Measurements from ENCODE around the gene TDO2.
"Not testable (repeated sequence)": the region's sequence is repeated elsewhere in the genome, so short reads cannot be mapped to it uniquely, and the experiment has no call there.

The TDO2 gene

GRCh38 chr4:155903453-155903852 lies at the start of gene TDO2:
Gene TDO2, plus strand, starts transcription at chr4:155903696. Its CDS starts 63 bp downstream, at chr4:155903759.
- no peak for DNase-seq (ENCODE audit: low spot score)

GRCh38 chr4:155854582-155855226 lies 48.8 kb upstream of the TDO2 start:
- DNase-seq (ENCODE audit: low spot score) = no peak

- DNase-seq (ENCODE audit: low spot score) = no peak
These were observed 47.6 kb upstream of the TDO2 start for GRCh38 chr4:155855897-155856296.

GRCh38 chr4:155866177-155866576 lies 37.3 kb upstream of the TDO2 start, which contains the start of gene ASIC5:
Gene ASIC5, minus strand, starts transcription at chr4:155866277. Its CDS starts 51 bp downstream, at chr4:155866226.
- no peak for DNase-seq (ENCODE audit: low spot score)

GRCh38 chr4:155875878-155876277 lies 27.6 kb upstream of the TDO2 start:
- no peak for DNase-seq (ENCODE audit: low spot score)

- no peak for DNase-seq (ENCODE audit: low spot score)
These were observed 25.5 kb upstream of the TDO2 start for GRCh38 chr4:155877971-155878370.

GRCh38 chr4:155878611-155879010 lies 24.9 kb upstream of the TDO2 start:
- no peak for DNase-seq (ENCODE audit: low spot score)

GRCh38 chr4:155879767-155880166 lies 23.7 kb upstream of the TDO2 start:
- DNase-seq (ENCODE audit: low spot score) = no peak

- DNase-seq (ENCODE audit: low spot score) = no peak
These were observed 21.9 kb upstream of the TDO2 start for GRCh38 chr4:155881555-155881954.

GRCh38 chr4:155883895-155884294 lies 19.6 kb upstream of the TDO2 start:
- DNase-seq (ENCODE audit: low spot score) = no peak

- no peak for DNase-seq (ENCODE audit: low spot score)
These were observed 17.8 kb upstream of the TDO2 start for GRCh38 chr4:155885666-155886065.

GRCh38 chr4:155887045-155887444 lies 16.5 kb upstream of the TDO2 start:
- no peak for DNase-seq (ENCODE audit: low spot score)

GRCh38 chr4:155887847-155888570 lies 15.5 kb upstream of the TDO2 start:
- no peak for DNase-seq (ENCODE audit: low spot score)

GRCh38 chr4:155889031-155889793 lies 14.3 kb upstream of the TDO2 start:
- no peak for DNase-seq (ENCODE audit: low spot score)

GRCh38 chr4:155889946-155890345 lies 13.6 kb upstream of the TDO2 start:
- DNase-seq (ENCODE audit: low spot score) = no peak

GRCh38 chr4:155891058-155891457 lies 12.4 kb upstream of the TDO2 start:
- no peak for DNase-seq (ENCODE audit: low spot score)

GRCh38 chr4:155898371-155898770 lies 5.1 kb upstream of the TDO2 start:
- not testable (repeated sequence) for DNase-seq (ENCODE audit: low spot score)

GRCh38 chr4:155899891-155900290 lies 3.6 kb upstream of the TDO2 start:
- DNase-seq (ENCODE audit: low spot score) = no peak

- no peak for DNase-seq (ENCODE audit: low spot score)
These were observed 3.1 kb upstream of the TDO2 start for GRCh38 chr4:155900381-155900780.

GRCh38 chr4:155901013-155901412 lies 2.5 kb upstream of the TDO2 start:
- no peak for DNase-seq (ENCODE audit: low spot score)

- no peak for DNase-seq (ENCODE audit: low spot score)
These were observed 835 bp downstream of the TDO2 start for GRCh38 chr4:155904331-155904730.

- DNase-seq (ENCODE audit: low spot score) = no peak
These were observed 3.2 kb downstream of the TDO2 start for GRCh38 chr4:155906554-155907247.

Data from hematopoietic multipotent progenitor cell treated with erythropoietin and hydrocortisone succinate and interleukin-3 and kit ligand, for 15 days (in vitro differentiated cells).